Sigmoid colon (tissue), 4 donors: ENCODE data around the gene NR6A1.

Experiments used
- CTCF ChIP-seq, 4 experiments: fragments of 450-650 bp in 3 of 4; fragments of 200-600 bp in 1 of 4; IDR thresholded peaks; one replicate each; pipeline ENCODE4 v1.5.1; 2016 to 2019; ENCODE audit warnings: antibody characterized with exemption in 4 of 4, mild to moderate bottlenecking in 3 of 4, moderate library complexity in 2 of 4
- EP300 ChIP-seq, 4 donors: sonication (generic); formaldehyde crosslinking; IDR thresholded peaks; one replicate each; pipeline ENCODE4 v1.6.1; 2017; ENCODE audit warnings: antibody characterized with exemption in 4 of 4
- POLR2A ChIP-seq, 2 donors: fragments of 450-650 bp; IDR thresholded peaks; one replicate each; pipeline ENCODE4 v1.6.1; 2016; ENCODE audit warnings: antibody characterized with exemption in 2 of 2, mild to moderate bottlenecking in 2 of 2, moderate library complexity in 2 of 2
- POLR2AphosphoS5 ChIP-seq, 4 donors: sonication (generic); formaldehyde crosslinking; IDR thresholded peaks; one replicate each; pipeline ENCODE4 v1.6.1; 2017; ENCODE audit warnings: antibody characterized with exemption in 4 of 4

GRCh38 chr9:124764774-124765438, 6.2 kb downstream of the NR6A1 start:
- TF ChIP-seq CTCF (IDR thresholded peaks at IDR 0.05): no peak
- TF ChIP-seq POLR2AphosphoS5 (IDR thresholded peaks at IDR 0.05): peak in 1 of 4 donors; percentile 4
- no peak for TF ChIP-seq POLR2A (IDR thresholded peaks at IDR 0.05)
- TF ChIP-seq EP300 (IDR thresholded peaks at IDR 0.05): no peak
